Measurements from ENCODE around the gene TM9SF1.

Gene TM9SF1

DNA sequence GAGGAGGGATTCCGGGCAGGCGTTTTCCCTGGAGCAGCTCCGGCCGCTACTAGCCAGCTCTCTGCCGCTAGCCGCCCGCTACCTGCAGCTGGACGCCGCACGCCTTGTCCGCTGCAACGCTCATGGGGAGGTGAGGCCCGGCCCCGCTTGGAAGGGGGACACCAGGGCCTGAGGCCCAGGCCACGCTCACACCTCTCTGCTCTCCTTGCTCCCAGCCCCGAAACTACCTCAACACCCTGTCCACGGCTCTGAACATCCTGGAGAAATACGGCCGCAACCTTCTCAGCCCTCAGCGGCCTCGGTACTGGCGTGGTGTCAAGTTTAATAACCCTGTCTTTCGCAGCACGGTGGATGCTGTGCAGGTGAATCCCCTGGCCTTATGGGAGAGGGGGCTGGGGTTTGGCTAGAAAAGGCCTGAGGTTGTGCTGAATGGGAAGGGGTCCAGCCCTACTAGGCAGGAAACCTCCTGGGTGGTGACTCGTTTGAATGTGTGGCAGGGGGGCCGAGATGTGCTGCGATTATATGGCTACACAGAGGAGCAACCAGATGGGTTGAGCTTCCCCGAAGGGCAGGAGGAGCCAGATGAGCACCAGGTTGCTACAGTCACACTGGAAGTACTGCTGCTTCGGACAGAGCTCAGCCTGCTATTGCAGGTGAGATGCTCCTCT lies 47.3 kb downstream of the TM9SF1 start:
- FAIRE-seq, result no peak

- peak; percentile 98 for FAIRE-seq
These were observed 48.1 kb downstream of the TM9SF1 start, which contains the start of gene RNF31 for GRCh38 chr14:24146978-24147760. TSS of gene RNF31 (plus strand) at chr14:24147498. CDS start at chr14:24147699, 201 bp downstream.

DNA sequence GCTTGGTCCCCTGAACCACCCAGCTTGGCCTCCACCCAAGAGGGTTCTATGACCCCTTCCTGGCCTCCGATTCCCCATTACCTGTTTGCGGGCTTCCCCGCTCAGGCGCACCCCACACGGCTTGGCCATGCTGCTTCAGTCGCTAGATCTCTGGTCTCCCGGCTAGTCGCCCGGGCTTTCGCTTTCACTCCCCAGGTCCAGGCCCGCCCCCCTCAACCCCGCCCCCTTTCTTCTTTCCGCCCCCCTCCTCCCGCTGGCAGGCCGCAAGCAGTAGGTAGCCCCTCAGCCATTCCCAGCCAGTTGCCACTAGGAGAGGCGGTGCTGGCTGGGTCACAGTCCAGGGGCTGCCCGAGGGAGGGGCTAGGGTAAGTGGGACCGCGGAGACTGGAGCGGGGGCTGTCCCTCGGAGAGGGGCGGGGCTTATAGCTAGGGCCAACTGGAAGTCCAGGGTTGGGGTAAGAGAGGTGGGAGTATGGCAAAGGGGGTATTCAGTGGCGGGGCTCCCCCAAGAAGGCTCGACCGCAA lies 48.7 kb downstream of the TM9SF1 start, which contains the start of gene PSME2:
Gene PSME2 (minus strand): TSS at position 158 of the 525 bp plus-strand sequence. CDS start 29 bp downstream, at position 129.
- FAIRE-seq, result peak; percentile 93

DNA sequence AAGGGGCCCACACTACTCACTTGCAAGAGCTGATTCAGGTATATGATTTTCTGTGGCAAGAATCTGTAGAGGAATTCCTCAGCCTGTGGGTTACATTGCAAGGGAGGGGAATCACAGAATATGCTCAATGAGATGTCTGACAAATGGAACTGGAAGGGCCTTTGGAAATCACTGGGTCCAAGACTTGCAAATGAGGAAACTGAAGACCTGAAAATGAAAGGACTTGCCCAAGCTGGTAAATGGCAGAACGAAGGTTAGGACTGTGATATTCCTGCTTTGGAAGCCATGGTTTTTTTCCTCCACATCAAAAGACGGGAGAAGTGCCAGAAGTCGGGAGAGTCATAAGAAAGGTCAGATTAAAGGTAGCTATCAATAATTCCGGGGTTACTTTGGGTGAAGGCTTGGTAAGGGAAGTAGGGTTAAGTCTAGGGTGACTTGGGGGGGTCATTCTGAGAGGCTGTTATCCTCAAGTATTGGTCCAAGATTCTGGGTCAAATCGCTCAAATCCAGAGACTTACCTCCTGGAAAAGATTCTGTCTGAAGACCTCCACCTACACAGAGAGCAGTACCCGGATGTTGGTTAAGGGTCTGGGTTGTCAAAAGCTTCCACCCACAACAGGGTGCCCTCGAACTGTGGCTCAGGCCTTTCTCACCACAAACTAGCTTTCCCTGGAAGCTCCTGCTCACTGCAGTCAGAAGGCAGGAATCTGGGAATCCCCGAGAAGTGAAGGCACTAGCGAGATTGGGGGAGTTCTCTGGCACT lies 49.4 kb downstream of the TM9SF1 start:
- FAIRE-seq, result no peak

DNA sequence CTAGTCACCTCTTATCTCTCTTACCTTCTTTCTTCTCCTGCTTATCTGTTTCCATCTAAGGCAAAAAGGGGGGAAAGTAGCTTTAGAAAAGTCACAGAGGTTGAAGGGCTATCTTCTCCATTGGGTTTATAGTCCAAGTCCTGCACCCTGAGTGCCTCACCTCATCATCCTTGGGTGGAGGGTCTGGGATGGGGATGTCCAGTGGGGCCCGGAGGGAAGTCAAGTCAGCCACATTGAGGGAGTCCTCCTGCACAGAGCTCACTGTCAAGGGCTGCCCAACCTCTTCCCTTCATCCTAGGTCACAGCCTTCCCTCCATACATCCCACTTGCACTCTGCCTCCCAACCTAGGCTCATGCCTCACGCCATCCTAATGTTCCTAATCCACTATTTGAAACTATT lies 50.0 kb downstream of the TM9SF1 start:
- no peak for FAIRE-seq

DNA sequence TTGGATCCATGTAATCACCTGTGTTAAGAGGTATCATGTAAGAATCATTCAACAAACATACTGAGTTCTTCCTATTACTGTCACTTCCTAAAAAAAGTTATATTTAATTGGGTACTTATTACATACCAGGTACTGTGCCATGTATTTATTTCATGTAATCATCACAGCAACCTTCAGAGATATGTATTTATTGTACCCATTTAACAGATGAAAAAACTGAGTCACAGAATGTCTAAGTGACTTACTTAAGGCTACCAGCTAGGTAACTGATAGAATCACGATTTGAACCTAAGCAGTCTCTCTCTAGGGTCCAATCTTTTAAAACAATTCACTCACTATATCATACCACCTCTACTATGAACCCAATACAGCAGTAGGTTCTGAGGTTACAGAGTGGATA lies 50.8 kb downstream of the TM9SF1 start:
- no peak for FAIRE-seq

DNA sequence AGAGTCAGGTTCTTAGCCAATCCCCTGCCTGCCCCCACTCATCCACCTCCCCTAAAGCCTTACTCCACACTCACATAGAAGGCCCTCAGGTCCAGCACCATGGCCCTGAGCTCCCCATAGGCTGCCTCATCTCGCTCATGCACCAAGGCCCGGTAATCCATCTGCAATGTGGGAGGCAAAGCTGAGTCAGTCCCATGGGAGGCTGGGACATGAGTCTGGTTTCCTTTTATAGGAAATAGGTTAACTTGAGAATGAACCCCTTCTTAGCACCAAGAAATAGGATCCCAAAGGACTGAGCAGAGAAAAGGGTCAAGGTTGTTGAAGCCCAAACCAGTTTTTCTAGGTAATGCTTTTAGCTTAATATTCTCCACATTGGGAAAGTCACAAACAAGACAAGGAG lies 51.7 kb downstream of the TM9SF1 start:
- no peak for FAIRE-seq

DNA sequence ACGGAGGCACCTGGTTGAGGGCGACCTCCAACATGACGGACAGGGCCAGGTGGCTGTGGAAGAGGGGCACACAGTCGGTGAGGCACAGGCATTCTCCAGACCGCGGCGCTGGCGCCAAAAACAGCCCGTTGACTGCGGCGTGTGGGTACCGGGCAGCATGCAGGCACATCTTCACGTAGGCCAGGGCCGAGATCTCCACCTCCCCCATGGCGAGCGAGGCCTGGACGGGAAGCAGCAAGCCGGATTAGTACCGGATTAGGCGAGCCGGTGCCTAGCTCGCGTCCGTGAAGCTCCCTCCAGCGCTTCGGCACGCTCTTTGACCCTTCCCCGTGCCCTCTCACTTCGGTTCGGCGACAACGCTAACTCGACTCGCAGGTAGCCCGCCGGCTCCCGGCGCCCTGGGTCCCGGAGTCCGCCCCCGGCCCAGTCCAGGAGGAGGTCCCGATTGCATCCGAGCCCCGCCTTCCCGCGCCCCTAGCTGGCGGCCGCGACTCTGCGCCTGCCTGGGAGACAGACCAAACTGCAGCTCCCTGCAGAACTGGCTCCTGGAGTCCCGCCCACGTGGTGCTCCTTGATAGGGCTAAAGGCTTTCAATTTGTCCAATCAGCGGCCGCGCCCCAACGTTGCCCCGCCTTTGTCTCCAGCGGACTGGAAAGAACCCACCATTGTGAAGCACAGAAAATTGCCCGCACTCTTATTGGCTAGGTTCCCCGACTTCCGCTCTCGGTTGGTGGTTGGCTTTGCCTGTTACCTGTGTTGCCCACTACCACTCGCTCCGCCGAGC lies 54.0 kb downstream of the TM9SF1 start, which contains the start of gene EMC9:
Gene EMC9 (minus strand): TSS at position 495 of the 784 bp plus-strand sequence. CDS start 287 bp downstream, at position 208.
- peak; percentile 94 for FAIRE-seq

DNA sequence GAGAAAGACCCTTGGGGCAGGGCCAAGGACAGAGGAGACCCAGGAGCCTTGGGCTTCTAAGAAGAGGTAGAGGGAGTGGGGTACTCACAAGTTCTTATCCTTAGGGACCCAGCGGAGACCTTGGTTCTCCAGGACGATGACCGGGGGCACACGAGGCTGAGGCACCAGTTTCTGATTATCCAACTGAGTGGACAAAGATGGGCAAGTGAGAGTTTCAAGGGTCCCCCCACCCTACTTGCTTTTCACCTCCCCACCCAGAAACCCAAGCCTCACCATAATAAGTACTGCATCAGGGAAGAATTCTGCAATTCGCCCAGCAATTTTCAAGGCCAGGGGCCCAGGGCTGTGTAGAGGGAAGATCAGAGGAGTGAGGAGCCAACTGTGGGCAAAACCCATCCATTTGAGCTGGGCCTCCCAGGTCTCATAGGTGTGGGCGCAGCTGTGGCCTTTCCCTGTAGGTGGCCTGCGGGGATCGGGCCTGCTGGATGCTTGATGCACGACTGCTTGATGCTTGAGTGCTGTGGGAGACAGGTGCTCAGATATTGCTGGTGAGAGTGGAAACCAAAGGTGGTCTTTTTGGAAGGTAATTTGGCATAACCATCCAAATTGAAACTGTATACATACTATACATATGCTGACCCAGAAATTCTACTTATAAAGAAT lies 55.8 kb downstream of the TM9SF1 start:
- FAIRE-seq, result no peak
